GM04503 (cell line): ENCODE data around the gene OSBPL6.
A peak's percentile ranks its signal among the peaks of the same experiment; 100 is the strongest.
"Not testable (repeated sequence)": the region's sequence is repeated elsewhere in the genome, so short reads cannot be mapped to it uniquely, and the experiment has no call there.

Source experiments
- DNase-seq: peaks from one replicate; pipeline ENCODE4 v3.0.0-alpha.2; 2012; ENCODE audit warnings: low read depth

Gene OSBPL6

GRCh38 chr2:178403671-178404306 lies 209.5 kb downstream of the OSBPL6 start:
- peak; percentile 23 for DNase-seq

GRCh38 chr2:178404368-178404767 lies 210.1 kb downstream of the OSBPL6 start:
- peak; percentile 54 for DNase-seq

DNA sequence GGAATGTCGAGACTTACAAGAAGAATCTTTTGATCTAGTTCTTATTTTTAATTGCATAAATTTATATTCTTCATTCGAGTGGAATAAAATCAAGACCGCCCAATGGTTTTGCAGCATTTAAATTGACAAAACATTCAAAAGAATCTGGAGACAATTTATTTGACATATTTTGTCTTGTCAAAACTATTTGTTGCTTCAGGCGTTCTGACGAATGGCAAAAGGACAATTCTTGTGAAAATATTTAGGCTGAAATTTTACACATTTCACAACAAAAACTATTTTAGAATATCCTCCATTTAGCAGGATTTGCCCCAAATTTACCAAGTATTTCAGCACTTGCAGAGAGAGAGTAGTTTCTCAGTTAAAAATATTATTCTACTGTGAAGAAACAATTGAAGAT lies 214.9 kb downstream of the OSBPL6 start:
- DNase-seq: no peak

GRCh38 chr2:178412047-178412446 lies 217.7 kb downstream of the OSBPL6 start:
- no peak for DNase-seq

GRCh38 chr2:178412453-178412852 lies 218.1 kb downstream of the OSBPL6 start:
- DNase-seq: not testable (repeated sequence)

GRCh38 chr2:178413472-178414265 lies 219.4 kb downstream of the OSBPL6 start:
- DNase-seq: no peak

DNA sequence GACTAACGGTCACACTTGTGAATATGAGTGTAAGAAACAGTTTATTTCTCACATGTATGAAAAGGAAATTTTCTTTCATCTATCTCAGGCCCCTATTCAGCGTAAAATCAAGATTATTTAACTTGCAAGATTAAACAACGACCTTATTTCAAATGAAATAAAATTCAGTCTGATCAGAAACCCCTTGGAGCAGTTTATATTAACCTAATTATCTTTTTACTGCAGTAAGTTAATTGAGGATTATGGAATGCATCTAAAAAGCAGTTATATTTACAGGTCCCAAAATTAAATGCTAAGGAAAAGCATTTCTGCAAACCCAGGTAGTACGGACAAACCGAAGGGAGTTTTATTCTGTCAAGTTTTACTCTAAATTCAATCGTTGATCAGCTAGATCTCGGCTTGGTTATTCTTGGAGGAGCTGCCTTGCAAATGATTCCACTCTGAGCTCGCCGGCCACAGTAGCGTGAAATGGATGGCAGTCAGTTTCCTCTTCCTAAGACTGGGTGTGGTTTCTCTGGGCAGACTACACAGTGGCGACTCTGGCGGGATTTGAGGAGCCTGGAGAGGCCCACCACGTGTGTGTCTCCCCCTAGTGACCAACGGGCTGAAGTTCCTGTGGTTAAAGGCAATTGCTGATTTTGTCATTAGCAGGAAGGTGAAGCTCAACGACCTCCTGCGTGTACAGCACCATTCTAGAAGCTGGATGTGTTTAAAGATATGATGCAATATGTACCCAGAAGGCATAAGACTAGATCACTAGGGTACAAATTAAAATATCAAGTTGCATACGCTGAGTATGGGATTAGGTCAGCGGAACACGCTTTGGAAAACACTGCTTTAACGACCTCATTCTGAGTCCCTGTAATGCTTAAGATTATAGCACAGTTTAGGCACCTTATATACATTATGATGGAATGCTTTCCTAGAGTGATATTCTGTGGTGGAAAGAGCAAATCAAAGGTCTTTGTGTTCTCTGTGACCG lies 220.2 kb downstream of the OSBPL6 start:
- DNase-seq: peak; percentile 71

DNA sequence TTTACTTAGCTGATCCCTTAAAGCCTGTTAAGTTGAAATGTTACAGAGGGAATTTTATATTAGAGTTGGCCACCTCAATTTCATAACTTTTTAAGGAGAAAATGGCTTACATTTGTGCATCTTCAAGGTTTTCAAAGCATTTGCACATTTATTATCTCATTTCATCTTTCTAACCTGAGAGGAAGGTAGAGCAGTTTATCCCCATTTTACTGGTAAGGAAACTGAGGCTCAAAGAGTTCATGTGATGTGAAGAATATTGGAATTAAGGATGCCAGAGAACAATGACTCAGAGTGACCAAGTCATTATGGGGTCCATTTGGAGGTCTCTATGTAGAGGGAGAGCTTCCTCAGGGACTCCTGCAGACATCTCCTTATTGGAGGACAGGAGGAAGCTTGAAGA lies 221.7 kb downstream of the OSBPL6 start:
- DNase-seq: no peak

GRCh38 chr2:178417916-178418315 lies 223.6 kb downstream of the OSBPL6 start:
- DNase-seq: no peak

DNA sequence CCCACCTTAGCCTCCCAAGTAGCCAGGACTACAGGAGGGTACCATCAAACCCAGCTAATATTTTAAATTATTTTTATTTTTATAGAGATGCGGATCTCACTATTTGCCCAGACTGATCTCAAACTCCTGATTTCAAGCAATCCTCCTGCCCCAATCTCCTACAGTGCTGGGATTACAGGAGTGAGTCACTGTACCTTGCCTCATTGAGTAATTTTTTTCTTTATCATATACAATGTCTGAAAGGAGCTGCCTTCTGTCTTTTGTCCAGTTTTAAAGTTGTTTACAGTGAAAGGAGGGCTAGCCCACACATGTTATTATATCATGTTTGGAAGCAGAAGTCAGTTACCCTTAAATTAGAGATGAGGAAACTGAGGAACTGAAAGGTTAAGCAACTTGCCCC lies 224.1 kb downstream of the OSBPL6 start:
- DNase-seq: no peak

DNA sequence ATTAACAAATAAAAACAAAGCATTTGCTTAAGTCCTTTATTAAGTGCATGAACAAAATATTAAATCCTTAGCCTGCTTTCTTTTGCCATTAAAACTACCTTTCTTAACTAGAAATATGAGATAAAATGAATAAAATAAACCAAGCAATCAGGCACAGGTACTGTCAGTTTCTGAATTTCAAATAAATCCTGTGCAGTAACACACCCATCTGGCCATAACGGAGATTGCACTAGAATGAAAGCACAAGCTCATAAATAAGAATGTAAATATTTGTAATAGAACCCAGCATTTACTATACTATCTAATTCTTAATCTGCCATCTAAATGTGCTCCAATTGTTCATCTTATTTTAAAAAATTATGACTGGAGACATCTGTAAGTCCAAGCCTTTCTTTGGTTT lies 224.8 kb downstream of the OSBPL6 start:
- DNase-seq: no peak

GRCh38 chr2:178420463-178420999 lies 226.2 kb downstream of the OSBPL6 start:
- no peak for DNase-seq

DNA sequence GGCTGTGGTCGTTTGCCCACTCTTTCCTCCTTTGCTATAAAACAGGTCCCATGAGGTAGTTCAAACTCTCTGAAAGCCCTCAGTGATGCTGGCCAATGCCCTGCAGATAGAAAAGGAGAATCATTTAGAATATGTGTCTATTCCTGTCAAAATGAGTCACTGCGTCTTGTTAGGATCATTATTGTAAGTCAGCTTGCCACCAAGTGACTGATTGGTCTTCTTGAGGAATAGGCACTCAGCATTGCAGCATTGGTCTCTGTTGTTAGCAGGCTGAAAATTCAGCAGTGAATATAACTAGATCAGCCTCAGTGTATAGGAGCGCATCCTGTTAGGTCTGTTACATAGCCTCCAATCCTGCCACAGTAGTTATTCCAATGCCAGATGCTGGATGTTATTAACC lies 227.8 kb downstream of the OSBPL6 start:
- DNase-seq: no peak

DNA sequence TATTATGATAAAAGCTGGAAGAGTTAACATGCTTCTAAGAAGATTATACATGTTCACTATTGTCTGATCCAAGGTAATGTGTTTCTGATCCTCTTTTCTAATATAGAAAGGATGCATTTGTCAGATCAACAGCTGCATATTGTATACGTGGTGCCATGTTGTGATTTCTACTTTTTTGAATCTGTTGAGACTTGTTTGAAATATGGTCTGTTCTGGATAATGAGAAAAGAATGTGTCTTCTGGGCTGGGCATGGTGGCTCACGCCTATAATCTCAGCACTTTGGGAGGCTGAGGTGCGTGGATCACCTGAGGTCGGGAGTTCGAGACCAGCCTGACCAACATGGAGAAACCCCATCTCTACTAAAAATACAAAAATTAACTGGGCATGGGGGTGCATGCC lies 229.4 kb downstream of the OSBPL6 start:
- DNase-seq: not testable (repeated sequence)

GRCh38 chr2:178425255-178425827 lies 231.0 kb downstream of the OSBPL6 start:
- no peak for DNase-seq

GRCh38 chr2:178426388-178426787 lies 232.1 kb downstream of the OSBPL6 start:
- no peak for DNase-seq

- no peak for DNase-seq
These were observed 233.1 kb downstream of the OSBPL6 start for GRCh38 chr2:178427458-178427857.

DNA sequence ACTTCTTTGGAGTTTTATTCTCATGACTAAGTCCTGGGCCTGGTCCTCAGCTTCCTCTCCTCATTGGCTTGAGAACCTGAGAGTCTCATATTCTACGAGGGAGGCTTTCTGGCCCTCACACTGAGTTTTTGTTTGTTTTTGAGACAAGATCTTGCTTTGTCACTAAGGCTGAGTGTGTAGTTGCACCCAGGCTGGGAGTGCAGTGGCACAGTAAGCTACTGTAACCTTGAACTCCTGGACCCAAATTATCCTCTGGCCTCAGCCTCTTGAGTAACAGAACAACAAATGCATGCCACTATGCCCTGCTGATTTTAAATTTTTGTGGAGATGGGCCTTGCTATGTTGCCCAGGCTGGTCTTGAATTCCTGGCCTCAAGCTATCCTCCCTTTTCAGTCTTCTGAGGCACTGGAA lies 234.1 kb downstream of the OSBPL6 start:
- no peak for DNase-seq

DNA sequence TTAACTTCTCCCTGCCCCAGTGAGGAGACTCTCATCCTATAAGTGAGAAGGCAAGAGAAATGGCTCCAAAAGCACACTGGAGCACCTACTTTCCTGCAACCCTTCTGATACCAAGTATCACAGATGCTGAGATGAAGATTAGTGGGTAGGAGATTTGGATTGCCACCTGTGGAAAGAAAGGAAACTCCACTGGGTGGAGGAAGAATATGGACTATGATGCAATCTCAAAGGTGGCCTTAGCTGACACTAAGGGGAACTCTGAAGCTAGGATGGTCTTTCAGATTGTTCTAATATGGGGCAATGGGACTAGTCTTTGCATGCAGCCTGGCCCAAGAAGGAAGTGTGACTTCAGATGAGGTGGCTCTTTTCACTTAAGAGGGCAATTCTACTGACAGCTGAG lies 235.0 kb downstream of the OSBPL6 start:
- no peak for DNase-seq

DNA sequence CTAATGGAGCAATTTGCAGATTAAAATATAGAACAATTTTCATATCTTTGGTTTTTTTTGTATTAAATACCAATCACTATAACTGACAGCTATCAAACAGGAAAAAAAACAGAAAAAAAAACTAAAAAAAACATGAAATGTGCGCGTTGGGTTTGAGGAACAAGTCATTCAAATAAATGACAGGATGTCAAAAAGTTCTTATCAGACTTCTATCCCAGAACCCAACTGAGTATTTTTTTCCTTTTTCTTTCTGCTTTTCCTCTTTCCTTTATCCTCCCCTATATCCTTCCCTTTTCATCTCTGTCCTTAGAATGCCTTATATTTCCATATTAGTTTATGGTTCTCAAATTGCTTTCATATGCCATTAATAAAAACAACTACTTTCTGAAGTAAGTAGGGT lies 242.3 kb downstream of the OSBPL6 start:
- no peak for DNase-seq

DNA sequence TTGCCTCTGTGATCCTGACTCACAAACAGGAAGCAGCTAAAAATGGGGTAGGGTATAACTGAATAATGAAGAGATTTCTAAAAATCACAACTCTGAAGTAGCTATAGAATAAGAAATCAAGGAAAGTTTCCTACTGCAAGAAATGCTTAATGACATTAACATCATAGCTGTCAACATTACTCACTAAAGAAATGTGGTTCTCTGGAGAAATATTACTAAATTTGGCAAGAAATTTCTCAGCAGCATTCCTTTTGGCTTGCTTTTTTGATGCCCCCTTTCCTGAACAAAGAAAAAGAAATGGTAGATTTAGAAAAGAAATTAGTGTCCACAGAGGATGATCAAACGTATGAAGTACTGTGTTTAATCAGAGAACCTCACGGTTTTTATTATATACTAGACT lies 247.1 kb downstream of the OSBPL6 start:
- no peak for DNase-seq
